Dermis microvascular lymphatic vessel endothelial cell (primary cell): ENCODE measurements around the gene HOXA1. TPM values are rescaled to one million over a fixed set of nuclear protein-coding genes. Genes with fewer than 3 reads are reported as not detected.

Experiments
- DNase-seq, 2 donors: peaks; one replicate each; pipeline versions ENCODE4 v3.0.0 to v3.0.0-alpha.2; 2010; ENCODE audit warnings: low read depth in 2 of 2
- total RNA-seq: library from RNA; depleted of rRNA; stranded (reverse); fragments of >200 nt; gene quantifications from 2 replicates; pipeline ENCODE4 v1.2.1, GENCODE V29; 2014

HOXA1 gene
- total RNA-seq, 1 donor from 2014 or later: 0.51 TPM

DNA sequence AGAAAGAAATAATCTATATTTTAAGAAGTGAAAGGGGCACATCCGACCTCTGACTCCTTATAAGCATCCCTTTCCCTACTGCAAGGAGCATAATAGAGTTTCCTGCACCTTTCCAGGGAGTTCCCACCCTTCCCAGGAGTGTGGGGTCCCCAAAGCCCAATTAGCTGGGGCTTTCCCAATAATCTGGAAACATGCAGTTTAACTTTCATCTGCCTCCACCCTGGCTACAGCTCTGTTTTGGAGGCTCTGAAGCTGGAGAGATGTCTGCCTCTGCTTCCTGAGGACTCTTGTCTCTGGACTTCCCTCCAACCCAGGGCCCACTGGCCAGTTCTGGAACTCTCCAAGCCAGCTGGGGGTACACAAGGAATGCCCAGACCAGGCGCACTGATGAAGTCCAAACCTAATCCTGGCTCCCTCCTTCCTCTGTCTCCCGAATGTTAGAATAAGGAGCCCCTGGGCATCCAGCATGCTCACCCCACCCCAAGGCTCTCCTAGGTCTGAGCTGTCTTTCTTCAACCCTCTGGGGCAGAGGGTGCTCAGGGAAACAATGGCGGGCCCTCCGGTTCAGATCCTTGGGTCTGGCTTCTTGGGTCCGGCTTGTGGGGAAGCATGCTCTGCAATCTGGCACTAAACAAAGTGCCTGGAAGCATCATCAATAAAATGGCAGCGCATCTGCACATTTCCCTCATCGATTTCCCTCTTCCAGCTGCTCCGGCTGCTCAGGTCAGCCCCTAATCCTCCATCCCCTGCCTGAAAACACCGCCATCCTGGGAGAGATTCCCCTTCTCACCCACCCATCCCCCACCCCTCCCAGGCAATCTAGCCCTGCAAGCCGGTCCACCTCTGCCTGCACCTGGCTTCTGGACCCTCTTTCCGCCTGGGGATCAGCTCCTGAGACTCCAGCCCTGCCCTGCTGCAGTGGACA lies 21.4 kb upstream of the HOXA1 start:
- DNase-seq: no peak

DNA sequence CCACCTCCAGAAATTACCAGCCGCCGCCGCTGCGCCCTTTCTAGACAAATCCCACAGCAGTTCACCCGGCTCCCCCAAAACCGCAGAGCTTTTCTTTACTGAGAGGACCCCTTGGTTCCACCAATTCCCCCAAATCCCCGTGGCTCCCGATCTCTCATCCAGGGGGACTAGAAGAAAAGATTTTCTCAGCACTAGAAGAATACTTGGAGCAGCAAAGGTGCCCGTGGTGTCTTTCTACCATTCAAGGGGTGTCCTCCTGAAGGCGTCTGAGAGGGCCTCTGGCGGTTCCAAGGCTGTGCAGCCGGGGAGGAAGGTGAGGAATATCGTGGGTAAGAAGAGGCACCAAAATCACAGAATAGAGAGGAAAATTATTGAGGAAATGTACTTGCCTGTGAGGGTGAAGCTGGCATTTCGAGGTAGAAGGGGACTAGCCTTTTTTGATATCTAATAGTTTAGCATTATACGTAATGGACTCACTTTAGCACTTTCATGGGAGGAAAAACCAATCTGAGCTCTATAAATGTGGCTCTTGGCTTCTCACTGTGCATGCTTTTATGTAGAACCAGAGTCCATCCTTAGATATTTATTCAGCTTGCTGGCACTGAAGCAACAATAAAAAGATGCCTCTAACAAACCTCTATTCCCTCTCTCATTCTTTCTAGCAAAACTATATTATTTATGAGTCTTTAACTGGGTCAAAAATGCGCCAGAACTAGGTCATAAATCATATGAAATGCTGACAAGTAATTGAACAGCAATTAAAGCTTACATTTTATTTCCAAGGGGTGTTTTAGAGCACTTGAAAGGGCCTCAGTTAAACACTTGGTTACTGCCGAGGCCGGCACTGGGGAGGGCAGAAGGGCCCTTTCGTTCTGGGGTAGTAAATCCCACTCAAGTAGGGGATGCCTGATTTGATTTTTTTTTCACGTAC lies 20.5 kb upstream of the HOXA1 start:
- DNase-seq: no peak

DNA sequence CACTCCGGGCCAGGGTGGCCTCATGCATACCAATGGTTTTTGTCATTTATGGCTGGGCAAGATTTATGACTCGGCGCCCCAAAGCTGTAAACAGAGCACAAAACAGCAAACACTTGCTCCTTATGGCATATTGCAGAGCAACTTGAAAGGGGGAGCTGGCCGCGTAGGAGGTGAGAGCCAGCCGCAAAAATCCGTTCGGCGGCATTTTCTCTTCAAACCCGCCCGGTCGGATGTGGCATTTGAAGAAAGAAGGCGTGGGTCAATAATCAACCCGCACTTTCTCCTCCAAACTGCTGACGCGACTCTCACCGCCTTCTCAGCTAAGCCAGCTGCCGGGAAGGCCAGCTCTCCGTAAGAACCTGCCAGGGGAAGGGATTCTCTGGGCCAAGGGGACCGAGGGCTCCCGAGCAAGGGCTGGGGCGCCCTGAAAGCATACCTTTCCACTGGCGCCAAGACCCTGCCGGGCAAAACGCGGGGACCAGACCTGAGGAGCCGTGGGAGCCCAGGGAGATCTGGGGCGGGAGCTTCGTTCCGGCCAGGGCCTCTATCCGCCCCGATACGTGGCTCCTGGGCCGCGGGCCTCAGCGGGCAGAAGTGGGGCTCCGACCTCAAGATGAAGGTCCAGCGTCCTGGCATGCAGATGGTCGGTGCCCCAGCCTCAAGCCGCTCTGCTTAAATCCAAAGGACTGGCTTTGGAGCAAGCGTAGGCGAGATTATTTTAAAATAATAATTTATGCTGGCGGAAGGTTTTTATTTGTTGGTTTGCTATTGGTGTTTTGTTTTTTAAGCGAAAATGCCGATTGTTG lies 19.6 kb upstream of the HOXA1 start:
- DNase-seq: no peak

DNA sequence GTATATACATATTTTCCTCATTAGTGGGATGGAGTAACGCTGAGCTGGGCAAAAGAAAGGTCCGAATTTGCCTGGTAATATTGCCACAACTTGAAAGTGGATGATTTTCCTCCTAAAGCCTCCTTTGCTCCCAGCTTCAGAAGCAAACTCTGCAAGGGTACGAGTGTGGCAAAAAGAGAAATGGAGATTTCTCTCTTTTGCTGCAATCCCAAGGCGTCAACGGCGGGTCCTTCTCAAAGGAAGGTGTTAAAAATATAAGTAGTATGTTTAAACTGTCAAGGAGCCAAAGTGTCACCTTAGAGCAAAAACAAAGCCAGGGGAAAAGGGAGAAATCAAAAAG lies 19.1 kb upstream of the HOXA1 start:
- DNase-seq: no peak

DNA sequence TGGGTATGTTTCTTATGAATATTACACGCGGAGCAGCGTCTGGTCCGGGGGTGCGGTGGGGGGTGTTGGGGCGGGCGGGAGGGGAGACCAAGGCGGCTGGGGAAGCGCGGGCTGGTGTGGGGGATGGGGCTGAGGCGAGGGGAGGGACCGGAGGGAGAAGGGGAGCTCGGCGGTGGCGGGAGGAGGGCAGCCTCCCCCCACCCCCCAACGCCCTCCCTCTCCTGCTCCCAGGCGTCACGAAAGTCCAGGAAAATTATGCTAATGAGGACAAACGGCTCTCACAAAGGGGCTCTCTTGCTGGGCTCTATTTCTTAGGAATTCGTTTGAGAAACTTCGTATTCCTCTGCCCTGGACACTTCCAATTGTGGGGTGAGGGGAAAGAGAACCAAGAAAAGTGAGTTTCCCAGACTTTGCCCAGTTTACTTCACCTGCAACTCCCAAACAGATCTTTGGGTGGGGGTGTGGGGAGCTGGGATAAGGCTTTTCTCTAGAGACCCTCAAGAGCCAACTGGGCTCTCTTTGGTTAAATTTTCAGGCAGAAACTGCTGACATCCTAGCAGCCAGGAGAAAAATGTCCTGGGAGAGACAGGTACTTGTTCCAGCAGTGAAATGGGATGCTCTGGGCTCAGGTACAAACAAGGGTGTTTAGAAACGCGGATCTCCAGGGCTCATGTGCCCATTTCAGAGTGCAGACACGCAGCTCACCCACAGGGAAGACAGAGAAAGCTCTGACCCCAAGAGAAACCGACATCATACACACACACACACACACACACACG lies 18.4 kb upstream of the HOXA1 start:
- DNase-seq: peak in 1 of 2 donors; percentile 54

DNA sequence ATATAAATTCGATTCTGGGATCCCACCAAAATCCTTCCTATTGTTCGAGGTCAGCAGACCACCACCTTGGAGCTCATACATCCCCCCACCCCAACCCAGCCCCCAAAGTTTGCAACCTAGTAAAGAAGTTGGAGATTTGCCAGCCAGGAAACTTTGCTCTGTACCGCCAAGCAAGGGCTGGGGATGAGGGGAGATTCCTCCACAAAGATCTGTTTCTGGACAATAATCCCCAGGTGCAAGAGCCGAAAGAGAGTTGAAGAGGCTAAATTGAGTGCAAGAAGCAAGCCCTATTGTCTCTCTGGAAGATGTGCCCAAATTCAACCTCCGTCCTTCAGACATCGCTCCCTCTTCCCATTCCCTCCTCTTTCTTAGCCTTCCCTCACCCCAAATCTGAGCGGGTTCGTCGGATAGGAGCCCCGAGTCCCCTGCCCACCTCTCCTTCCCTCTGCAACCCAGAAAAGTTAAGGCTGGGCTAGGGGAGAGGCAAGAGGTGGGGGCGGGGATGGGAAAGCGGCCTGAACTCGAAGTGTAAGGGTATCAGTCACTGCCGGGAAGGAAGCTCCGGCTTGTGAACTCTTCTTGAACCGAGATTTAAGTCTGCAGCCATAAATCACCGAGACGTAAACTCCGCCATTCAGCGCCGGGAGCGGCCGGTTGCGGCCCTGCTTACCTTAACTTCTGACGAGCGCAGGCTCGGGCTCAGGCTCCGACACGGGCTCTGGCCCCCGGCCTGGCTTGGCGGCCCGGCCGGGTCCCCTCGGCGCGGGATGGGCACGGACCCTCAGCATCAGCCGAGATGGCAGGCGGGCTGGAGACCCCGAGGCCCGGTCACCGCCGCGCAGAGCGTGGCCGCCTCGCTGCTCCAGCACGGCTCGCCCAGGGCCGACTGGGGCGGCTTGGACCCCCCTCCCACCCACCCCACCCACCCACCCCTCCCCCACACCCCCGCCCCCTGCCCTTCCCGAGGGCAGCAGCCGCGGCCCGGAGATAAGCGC lies 17.5 kb upstream of the HOXA1 start:
- DNase-seq: peak in 1 of 2 donors; percentile 94

DNA sequence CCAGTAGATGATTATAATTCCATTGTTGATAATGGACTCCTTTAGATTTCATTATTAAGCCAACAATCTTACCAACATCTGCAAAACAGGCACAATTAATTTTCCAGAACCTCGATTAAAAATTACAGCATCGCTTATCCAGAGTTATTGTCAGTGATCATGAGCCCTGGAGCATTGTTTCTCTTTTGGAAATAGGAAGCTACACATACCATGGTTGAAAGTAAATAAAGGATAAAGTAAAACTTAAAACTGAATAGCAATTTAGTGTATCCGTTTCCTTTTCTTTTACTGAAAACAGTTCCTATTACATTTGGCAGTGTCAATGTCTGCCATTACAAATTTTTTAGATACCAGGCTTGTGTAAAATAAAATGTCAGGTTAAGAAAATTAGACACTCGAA lies 16.6 kb upstream of the HOXA1 start:
- peak in 1 of 2 donors; percentile 50 for DNase-seq

DNA sequence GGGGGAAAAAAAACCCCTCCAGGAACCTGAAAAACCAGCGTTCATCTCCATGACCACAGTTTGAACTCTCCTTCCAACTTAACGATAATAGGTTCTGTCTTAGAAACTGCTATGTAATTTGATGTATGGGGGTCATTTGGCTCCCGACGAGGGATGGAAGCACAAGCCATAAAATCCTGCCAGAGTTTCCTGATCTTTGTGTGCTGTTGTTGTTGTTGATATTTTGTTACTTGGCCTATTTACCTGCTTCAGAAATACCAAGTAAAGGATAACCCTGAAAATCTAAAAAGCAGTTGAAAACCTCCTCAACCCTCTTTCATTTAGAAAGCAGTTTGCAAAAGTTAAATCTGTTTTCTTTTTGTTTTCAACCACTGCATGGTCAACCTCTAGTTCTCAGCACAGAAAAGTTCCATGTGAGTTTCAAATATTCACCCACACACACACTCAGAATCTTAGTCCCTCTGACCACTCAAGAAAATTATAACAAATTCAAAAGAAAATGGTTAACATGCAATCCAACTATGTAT lies 16.0 kb upstream of the HOXA1 start:
- no peak for DNase-seq

DNA sequence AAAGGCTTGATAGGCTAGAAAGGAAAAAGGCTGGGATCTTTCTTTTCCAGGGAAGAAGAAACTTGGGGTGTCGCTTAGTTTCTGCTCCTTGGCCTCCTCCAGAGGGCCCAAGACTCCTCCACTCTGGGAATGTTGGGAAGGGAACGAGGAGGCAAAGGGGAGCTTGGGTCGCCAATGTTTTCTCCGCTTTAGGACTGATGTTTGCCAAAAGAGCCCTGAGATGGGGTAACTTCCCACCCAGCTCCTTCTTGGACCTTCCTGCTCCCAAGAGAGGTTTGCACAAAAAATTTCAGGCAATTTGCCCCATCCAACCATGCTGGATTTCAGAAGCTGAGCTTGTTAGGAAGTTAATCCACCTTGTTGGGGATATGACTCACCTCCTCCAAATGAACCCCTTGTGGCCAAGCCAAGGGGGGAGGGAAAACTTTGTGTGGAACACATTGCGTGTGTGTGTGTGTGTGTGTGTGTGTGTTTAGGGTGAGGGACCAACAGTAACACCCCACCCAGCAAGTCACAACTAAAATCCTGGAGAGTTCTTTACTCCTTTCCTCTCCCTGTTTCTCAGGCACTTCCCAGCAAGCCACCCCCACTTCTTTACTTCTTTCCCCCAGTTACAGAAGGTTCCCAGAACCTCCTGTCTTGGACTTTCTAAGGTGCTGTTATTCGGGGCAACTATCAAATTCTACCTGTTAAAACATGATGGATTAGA lies 15.4 kb upstream of the HOXA1 start:
- DNase-seq: peak in 1 of 2 donors; percentile 78

DNA sequence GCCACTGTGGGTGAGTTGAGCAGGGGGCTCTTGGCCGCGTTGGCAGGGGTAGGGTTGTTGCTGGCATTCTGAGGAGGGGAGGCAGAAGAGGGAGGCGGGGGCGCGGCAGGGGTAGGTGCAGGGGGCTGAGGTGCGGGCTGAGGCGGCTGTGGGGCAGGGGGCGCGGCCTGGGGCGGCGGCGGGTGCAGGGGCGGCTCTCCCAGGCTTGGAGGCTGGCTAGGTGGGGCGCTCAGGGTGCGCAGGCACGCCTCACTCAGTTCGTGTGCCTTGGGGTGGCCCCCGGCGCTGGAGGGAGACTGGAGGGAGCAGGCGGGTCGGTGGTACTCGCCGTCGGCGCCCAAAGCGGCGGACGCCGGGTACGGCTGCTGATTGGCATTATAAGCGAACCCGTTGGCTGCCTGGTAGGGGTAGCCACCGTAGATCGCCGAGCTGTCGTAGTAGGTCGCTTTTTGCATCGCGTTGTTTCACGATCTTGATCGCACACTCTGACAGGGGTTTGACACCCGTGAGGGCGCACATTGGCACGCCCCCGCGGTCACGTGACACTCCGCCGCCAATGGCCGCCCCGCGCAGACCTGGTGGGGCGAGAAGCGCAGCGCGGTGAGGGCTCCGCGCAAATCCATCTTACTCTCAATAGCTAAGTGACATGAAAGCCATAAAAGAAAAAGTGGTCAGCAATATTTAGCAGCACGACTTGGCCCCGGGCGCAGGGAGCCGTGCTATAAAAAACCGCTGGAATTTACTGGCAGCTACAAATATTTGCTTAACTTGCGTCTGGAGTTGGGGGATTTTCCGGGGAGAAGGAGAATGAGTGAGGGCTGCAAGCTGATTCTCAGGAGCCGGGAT lies 14.6 kb upstream of the HOXA1 start:
- no peak for DNase-seq

DNA sequence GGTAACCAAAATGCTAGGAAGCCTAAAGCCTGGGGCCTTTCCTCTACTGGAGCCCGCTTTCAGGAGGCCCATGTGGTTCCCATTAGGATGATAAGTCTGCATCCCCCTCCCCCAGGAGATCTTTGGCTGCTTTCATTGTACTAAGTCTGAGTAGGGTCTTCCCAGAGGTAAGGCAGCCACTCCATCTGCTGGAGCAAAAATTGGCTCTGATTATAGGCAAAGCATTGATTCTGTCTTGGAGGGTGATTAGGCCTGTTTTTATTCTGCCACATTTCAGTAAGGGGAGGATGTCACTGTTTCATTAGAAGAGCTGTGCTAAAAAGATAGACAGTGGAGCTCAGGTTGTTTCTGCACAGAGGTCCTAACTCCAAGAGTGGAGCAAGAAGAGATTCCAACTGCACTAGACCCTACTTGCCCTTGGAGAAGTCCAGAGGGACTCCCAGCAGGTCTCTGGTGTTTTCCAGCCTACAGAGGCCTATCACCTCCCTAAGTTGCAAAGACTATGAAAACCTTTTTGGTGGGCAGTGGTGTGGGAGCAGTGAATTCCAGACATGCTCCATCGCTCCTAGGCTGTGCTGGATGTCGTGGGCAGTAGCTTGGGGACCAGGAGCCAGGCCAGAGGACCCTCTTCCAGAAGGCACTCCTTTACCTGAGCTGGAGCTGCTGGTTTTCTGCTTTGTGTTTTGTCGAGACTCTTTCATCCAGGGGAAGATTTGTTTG lies 13.8 kb upstream of the HOXA1 start:
- no peak for DNase-seq

DNA sequence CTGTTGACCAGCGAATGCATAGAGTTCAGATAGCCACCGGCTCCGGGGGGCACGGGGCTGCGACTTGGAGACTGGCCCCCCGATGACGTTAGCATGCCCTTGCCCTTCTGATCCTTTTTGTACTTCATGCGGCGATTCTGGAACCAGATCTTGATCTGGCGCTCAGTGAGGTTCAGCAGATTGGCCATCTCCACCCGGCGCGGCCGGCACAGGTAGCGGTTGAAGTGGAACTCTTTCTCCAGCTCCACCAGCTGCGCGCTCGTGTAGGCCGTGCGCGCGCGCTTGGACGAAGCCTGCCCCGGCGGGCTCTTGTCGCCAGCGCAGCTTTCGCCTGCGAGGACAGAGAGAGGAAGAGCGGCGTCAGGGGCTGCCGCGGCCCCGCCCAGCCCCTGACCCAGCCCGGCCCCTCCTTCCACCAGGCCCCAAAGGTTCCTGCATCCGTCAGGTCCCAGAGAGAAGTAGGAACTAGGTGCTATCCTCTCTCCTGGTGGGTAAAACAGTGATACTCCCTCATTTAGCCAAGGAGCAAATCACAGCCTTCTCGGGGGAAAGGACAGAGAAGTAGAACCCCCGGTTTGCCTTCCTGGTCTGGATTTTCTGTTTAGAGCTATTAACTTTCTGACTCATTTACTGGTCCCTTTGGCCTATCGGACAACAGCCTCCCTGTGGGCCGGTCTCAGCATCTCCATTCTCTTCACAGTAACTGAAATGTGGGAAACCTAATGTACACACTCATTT lies 12.8 kb upstream of the HOXA1 start:
- DNase-seq: peak in 1 of 2 donors; percentile 77

DNA sequence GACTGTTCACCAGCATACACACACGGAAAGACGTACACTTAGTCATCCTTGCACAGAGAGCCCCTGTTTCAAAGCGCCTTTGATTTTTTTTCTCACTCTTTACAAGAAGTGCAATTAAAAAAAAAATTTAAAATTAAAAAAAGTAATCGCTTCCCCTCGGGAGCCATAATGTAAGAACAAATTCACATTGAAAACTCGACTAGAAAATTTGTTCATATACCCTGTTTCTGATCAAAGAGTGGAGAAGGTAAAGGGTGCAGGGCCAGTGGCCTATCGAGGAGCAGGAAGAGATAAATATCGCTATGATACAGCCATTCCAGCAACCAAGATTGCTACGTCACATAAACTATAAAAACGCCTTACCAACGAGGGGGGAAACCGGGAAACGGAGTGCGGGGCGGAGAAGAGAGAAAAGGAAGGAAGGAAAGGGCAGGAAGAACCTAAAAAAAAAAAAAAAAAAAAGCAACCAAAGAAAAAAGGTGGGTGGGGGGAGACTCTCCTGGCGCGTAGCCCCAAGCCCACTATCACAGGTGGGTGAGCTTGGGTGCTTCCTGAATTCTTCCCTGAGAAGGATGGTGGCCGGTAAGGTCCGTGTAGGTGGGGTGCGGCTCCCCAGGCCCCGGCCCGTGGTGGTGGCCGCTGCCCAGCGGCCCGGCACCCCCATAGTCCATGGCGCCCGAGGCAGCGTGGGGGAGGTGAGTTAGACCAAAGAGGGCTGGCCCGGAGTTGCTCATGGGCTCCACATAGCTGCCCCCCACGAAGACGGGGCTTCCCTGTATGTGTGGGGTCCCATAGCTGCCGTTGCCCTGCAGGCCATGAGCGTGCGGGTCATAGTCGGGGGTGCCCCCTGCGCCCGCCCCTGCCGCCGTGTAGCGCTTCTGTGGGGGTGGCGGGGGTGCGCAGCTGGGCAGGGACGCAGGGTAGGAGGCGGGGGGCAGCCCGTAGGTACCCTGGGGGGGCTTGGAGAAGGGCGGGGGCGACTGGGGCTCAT lies 11.9 kb upstream of the HOXA1 start:
- DNase-seq: peak in 1 of 2 donors; percentile 39

DNA sequence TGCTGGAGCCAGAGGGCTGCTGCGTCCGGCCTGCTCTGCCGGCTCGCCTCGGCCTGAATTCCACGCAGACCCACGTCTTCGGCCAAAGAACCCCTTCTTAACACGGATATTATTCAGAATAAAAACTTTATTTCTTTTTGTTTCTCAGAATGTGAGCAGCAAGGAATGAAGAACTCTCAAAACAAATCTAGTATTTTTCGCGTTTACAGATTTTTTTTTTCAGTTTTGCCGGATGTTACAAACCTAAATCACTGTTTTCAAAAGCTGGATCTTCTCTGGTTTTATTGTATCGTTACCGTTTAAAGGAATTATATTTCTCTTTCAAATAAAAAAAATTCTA lies 11.1 kb upstream of the HOXA1 start:
- no peak for DNase-seq
